ENCODE measurements around the gene XK.

- TF ChIP-seq EP300 (IDR thresholded peaks at IDR 0.05; ENCODE audit: borderline replicate concordance in 1 of 2, control insufficient read depth in 1 of 2, low read depth in 2 of 2, low read length in 2 of 2): no peak
- TF ChIP-seq SIN3A (IDR thresholded peaks at IDR 0.05; ENCODE audit: low read depth, low read length): no peak
- no peak for TF ChIP-seq KDM1A (IDR thresholded peaks at IDR 0.05; ENCODE audit: borderline replicate concordance)
- TF ChIP-seq, protein P1, sequence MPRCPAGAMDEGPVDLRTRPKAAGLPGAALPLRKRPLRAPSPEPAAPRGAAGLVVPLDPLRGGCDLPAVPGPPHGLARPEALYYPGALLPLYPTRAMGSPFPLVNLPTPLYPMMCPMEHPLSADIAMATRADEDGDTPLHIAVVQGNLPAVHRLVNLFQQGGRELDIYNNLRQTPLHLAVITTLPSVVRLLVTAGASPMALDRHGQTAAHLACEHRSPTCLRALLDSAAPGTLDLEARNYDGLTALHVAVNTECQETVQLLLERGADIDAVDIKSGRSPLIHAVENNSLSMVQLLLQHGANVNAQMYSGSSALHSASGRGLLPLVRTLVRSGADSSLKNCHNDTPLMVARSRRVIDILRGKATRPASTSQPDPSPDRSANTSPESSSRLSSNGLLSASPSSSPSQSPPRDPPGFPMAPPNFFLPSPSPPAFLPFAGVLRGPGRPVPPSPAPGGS (IDR thresholded peaks at IDR 0.05; ENCODE audit: borderline replicate concordance, insufficient read depth, low read depth, low read length, poor library complexity, severe bottlenecking): no peak
- no peak for TF ChIP-seq USF2 (IDR thresholded peaks at IDR 0.05; ENCODE audit: borderline replicate concordance, low read depth, low read length)
- TF ChIP-seq CREM (IDR thresholded peaks at IDR 0.05; ENCODE audit: low read depth): no peak
- TF ChIP-seq NFIC (IDR thresholded peaks at IDR 0.05; ENCODE audit: low read depth, low read length): no peak
- no peak for TF ChIP-seq PBX3 (IDR thresholded peaks at IDR 0.05; ENCODE audit: insufficient replicate concordance, low read depth, low read length)
- no peak for TF ChIP-seq EZH2 (IDR thresholded peaks at IDR 0.05; ENCODE audit: borderline replicate concordance, control insufficient read depth, low read depth, low read length)
- TF ChIP-seq FOS (IDR thresholded peaks at IDR 0.05; ENCODE audit: borderline replicate concordance, extremely low read depth, insufficient read length): no peak
- TF ChIP-seq, protein P2, sequence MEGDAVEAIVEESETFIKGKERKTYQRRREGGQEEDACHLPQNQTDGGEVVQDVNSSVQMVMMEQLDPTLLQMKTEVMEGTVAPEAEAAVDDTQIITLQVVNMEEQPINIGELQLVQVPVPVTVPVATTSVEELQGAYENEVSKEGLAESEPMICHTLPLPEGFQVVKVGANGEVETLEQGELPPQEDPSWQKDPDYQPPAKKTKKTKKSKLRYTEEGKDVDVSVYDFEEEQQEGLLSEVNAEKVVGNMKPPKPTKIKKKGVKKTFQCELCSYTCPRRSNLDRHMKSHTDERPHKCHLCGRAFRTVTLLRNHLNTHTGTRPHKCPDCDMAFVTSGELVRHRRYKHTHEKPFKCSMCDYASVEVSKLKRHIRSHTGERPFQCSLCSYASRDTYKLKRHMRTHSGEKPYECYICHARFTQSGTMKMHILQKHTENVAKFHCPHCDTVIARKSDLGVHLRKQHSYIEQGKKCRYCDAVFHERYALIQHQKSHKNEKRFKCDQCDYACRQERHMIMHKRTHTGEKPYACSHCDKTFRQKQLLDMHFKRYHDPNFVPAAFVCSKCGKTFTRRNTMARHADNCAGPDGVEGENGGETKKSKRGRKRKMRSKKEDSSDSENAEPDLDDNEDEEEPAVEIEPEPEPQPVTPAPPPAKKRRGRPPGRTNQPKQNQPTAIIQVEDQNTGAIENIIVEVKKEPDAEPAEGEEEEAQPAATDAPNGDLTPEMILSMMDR (IDR thresholded peaks at IDR 0.05 in 2 of 3, conservative IDR thresholded peaks at IDR 0.05 in 1 of 3; ENCODE audit: control insufficient read depth in 2 of 3, extremely low read depth in 1 of 3, insufficient read depth in 1 of 3, low read depth in 3 of 3, low read length in 3 of 3): no peak
These were observed 71.5 kb downstream of the XK start for GRCh38 chrX:37757082-37757481.
